HUES64 (cell line): ENCODE data around the gene ACOT4.
"Not testable (repeated sequence)": the region's sequence is repeated elsewhere in the genome, so short reads cannot be mapped to it uniquely, and the experiment has no call there.

Experiments used
- H3K27ac ChIP-seq: 2 replicates; pipeline ENCODE4 v1.7.0; 2013; ENCODE audit warnings: low read depth, low read length, inconsistent platforms
- H3K27me3 ChIP-seq: 2 replicates; pipeline ENCODE4 v1.6.1; 2013; ENCODE audit warnings: mild to moderate bottlenecking, low read length; ENCODE audit not compliant: insufficient read depth
- H3K36me3 ChIP-seq: 2 replicates; pipeline ENCODE4 v1.6.1; 2013; ENCODE audit warnings: mild to moderate bottlenecking, low read length; ENCODE audit not compliant: insufficient read depth
- H3K4me1 ChIP-seq: 2 replicates; pipeline ENCODE4 v1.6.1; 2013; ENCODE audit warnings: mild to moderate bottlenecking, low read length, moderate library complexity; ENCODE audit not compliant: insufficient read depth
- H3K4me3 ChIP-seq: 2 replicates; pipeline ENCODE4 v1.5.1; 2013; ENCODE audit warnings: mild to moderate bottlenecking, low read length, moderate library complexity
- H3K9ac ChIP-seq: 2 replicates; pipeline ENCODE4 v1.6.1; 2013; ENCODE audit warnings: mild to moderate bottlenecking, low read depth, low read length
- H3K9me3 ChIP-seq: 2 replicates; pipeline ENCODE4 v1.6.1; 2013; ENCODE audit warnings: low read depth, low read length; ENCODE audit not compliant: insufficient read depth
- WGBS: fragments of 150-250, 120-280 bp; methylation state at CpG from one replicate; pipeline ENCODE4 v1.1.7; 2013; ENCODE audit warnings: missing lambda C conversion rate; 5-methylcytosine and 5-hydroxymethylcytosine counted together

ACOT4 gene

DNA sequence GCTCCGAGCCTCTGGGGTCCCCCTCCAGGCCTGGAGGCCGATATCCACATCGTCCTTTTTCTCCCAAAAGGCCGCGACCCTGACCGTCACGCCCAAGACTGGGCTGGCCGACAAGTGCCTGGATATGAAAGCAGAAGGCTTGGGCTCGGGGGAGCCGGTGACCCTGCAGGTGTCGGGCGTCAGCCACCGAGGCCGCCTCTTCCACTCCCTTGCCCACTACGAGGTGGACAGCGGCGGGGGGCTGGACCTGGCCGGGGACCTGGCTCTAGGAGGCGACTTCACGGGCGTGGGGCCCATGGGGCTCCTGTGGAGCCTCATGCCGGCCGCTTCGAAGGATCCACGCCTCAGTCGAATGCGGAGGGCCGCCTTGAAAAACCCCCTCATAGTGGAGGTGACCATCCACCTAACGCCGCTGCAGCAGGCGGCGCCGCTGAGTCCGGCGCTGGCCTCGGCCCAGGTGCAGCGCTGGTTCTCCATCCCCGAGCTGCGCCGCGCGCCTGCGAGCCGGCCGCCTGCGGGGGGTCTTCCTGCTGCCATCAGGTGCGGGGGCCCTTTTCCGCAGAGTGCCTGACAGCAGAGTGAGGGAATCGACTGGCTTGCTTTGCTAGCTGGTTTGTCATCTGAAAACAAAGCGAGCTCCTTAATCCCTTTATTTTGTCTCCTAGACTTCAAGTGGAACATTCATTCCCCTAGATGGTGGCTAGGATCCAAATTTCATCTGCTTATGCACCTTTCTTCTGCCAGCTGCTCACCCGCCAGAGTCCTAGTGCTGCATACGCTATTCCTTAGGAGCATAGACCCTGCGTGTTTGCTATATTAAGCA is 42.5 kb downstream of the ACOT4 start:
- Histone ChIP-seq H3K4me3 (peak overlapping the region; percentile 57), H3K27ac (peak overlapping the region; percentile 33)
- 3% methylated on average over 53 of the region's 53 CpGs for WGBS

GRCh38 chr14:73636355-73636754 is 44.7 kb downstream of the ACOT4 start:
- H3K4me3 ChIP-seq, H3K36me3 ChIP-seq, H3K9ac ChIP-seq, H3K27me3 ChIP-seq, H3K27ac ChIP-seq, H3K4me1 ChIP-seq, H3K9me3 ChIP-seq: not testable (repeated sequence)
- 87% methylated on average over 10 of the region's 10 CpGs for WGBS

More for the DNA sequence above, 42.5 kb downstream of the ACOT4 start:
- no peaks in the 10 kb centered on the region for H3K9me3 ChIP-seq
- peaks cover 4% of the 10 kb centered on the region for H3K4me1 ChIP-seq
- peaks cover 6% of the 10 kb centered on the region; the same call in 1 of the 2 replicates for H3K27me3 ChIP-seq
- H3K36me3 ChIP-seq: no peaks in the 10 kb centered on the region
- H3K9ac ChIP-seq: peak overlapping the region; percentile 52

DNA sequence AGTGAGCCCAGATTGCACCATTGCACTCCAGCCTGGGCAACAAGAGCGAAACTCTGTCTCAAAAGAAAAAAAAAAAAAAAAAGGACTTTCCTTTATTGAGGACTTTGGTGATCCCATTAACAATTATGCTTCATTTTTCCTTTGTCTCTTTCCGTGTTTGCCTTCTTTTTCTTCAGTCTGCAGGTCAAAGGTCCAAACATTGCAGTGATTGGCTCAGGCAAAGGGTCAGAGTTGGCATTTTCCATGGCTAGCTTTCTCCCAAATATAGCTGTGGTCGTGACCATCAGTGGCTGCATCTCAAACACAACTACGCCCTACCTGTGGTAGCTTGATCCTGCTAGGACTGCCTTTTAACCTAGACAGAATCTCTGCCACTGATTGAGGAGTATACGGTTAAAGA is 46.2 kb downstream of the ACOT4 start:
- WGBS: 93% methylated on average over 5 of the region's 5 CpGs
- no peak overlapping the region for H3K4me3 ChIP-seq
- H3K27me3 ChIP-seq: peaks cover 6% of the 10 kb centered on the region; the same call in 1 of the 2 replicates
- H3K9ac ChIP-seq: no peak overlapping the region
- peaks cover 4% of the 10 kb centered on the region for H3K4me1 ChIP-seq
- H3K36me3 ChIP-seq: no peaks in the 10 kb centered on the region
- H3K9me3 ChIP-seq: no peaks in the 10 kb centered on the region
- H3K27ac ChIP-seq: no peak overlapping the region

DNA sequence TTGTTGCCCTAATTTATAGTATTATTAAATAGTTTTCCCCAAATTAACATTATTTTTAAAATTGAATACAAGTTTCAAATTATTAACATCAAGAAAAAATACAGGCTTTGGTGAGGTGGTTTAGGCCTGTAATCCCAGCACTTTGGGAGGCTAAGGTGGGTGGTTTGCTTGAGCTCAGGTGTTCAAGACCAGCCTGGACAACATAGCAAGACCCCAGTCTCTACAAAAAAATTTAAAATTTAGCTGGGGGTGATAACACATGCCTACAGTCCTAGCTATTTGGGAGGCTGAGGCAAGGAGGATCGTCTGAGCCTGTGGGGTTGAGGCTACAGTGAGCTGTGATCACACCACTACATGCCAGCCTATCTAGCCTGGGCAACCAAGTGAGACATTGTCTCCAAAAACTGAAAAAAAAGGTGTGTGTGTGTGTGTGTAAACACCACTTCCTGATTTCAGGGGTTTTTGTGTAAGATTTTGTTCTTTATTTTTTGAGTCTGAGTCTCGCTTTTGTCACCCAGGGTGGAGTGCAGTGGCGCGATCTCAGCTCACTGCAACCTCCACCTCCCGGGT is 49.2 kb downstream of the ACOT4 start:
- 93% methylated on average over 5 of the region's 5 CpGs for WGBS
- peaks cover 8% of the 10 kb centered on the region for H3K4me1 ChIP-seq
- no peaks in the 10 kb centered on the region for H3K27me3 ChIP-seq
- no peaks in the 10 kb centered on the region for H3K36me3 ChIP-seq
- no peak overlapping the region for H3K9ac ChIP-seq
- no peak overlapping the region for H3K27ac ChIP-seq
- H3K4me3 ChIP-seq: no peak overlapping the region
- no peaks in the 10 kb centered on the region for H3K9me3 ChIP-seq

DNA sequence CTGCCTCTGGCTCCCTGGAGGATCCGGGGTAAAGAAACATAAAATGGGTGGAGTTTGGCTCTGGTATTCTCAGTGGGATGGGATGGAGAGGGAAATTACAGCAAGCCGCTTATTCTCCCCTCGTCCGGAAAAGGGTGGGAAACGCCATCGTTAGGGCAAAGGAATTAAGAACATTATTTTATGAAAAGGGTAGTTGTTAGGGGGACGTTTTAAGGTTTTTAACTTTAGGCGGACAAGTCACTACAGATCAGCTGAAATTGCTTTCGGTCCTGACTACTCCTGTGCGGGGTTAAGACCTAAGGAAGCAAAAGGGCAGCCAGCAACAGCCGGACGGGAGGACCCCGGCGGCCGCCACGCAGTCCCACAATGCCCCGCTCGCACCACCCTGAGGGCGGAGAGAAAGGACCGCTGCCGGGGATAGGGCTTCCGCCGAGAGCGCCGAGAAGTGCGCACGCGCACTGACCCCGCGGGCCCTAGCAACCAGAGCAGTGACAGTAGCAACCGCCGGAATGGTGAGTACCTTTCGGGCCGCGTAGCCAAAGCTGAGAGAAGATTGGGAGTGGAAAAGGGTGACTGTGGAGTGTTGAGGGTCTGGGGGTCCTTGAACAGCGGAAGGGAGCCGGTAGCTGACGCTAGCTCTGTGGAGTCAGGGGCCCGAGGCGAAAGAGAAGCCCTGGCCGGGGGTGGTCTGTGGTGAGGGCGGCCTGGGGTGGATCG is 53.0 kb downstream of the ACOT4 start, which contains the start of gene DNAL1:
TSS of gene DNAL1 (plus strand) at position 456 of the 717 bp plus-strand sequence. CDS start at position 510, 54 bp downstream.
- no peaks in the 10 kb centered on the region for H3K27me3 ChIP-seq
- H3K4me3 ChIP-seq: peak within 1 kb of the TSS; percentile 96
- no peaks in the 10 kb centered on the region for H3K9me3 ChIP-seq
- peaks cover 8% of the 10 kb centered on the region for H3K4me1 ChIP-seq
- peak within 1 kb of the TSS; percentile 72; the same call in 1 of the 2 replicates for H3K27ac ChIP-seq
- WGBS: under 1% methylated on average over 43 of the region's 43 CpGs
- no peaks in the 10 kb centered on the region for H3K36me3 ChIP-seq
- peak within 1 kb of the TSS; percentile 75 for H3K9ac ChIP-seq

DNA sequence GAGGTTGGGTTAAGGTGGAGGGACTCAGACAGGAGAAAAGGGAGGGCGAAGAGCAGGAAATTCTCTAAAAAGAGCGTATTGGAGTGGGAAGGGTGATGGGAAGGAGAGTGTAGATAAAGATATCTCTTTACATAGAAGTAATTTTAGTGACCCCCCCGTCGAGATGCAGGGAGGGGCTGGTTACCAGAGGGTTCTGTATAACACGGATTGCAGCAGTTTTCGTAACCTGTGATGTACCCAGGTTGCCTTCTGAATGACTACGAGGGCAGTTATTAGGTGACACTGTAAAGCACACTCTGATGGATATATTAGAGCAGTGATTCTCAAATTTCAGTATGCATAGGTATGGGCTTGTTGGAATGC is 53.6 kb downstream of the ACOT4 start:
- no peaks in the 10 kb centered on the region for H3K27me3 ChIP-seq
- H3K27ac ChIP-seq: no peak overlapping the region
- no peaks in the 10 kb centered on the region for H3K36me3 ChIP-seq
- 15% methylated on average over 7 of the region's 7 CpGs for WGBS
- peaks cover 8% of the 10 kb centered on the region for H3K4me1 ChIP-seq
- peak overlapping the region; percentile 61 for H3K9ac ChIP-seq
- H3K4me3 ChIP-seq: peak overlapping the region; percentile 96
- no peaks in the 10 kb centered on the region for H3K9me3 ChIP-seq
